ENCODE measurements around the gene CCDC188. TPM values are rescaled to one million over a fixed set of nuclear protein-coding genes. Genes with fewer than 3 reads are reported as not detected.
A peak's percentile ranks its signal among the peaks of the same experiment; 100 is the strongest.

The CCDC188 gene
- total and polyA plus RNA-seq, 9 of the 15 experiments (the other 6 are each of a cell fraction or from before 2014, with no cell fraction given): not detected

DNA sequence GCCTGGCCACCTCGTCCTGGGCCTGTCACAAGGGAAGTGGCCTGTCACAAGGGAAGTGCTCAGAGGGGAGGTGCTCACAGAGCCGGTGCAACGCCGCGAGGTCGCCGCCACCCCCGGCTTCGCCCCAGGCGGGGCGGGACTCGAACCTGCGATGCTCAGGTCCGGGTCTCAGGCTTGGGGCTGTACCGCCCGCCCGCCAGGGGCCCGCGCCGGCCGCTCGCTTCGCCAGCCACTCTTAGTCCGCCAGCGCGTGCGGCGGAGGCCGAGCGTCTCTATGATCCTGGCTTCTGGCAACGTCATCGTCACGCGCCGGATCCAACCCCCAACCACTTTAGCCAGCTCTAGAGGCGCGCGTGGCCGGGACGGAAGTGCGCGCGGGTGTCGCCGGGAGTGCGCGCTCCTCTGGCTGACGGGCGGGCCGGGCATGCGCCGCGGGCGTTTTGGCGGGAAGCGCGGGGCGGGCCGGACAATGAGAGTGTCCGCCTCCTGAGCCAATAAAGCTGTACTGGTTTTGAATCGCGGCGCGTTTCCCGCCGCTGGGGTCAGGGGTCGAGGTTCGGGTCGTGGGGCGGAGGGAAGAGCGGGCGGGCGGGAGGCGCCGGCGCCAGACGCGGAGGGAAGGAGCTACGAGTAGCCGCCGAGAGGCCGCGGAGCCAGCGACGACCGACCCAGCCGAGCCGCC is 33.8 kb downstream of the CCDC188 start, which contains the start of gene TRMT2A (continued):
- TF ChIP-seq, protein P1, sequence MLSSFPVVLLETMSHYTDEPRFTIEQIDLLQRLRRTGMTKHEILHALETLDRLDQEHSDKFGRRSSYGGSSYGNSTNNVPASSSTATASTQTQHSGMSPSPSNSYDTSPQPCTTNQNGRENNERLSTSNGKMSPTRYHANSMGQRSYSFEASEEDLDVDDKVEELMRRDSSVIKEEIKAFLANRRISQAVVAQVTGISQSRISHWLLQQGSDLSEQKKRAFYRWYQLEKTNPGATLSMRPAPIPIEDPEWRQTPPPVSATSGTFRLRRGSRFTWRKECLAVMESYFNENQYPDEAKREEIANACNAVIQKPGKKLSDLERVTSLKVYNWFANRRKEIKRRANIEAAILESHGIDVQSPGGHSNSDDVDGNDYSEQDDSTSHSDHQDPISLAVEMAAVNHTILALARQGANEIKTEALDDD (IDR thresholded peaks at IDR 0.05): no peak
- no peak for TF ChIP-seq CHAMP1 (IDR thresholded peaks at IDR 0.05)
- TF ChIP-seq HNRNPUL1 (IDR thresholded peaks at IDR 0.05; ENCODE audit: low read length): no peak
- TF ChIP-seq ETV6 (IDR thresholded peaks at IDR 0.05; ENCODE audit: borderline replicate concordance in 1 of 2, low read depth in 2 of 2, low read length in 1 of 2): peak in 1 of 2 experiments; percentile 59; a peak in 2 of 4 replicates
- TF ChIP-seq ETV6 (CRISPR knock-in tag; IDR thresholded peaks at IDR 0.05; ENCODE audit: borderline replicate concordance): no peak
- TF ChIP-seq ZNF778 (CRISPR knock-in tag; IDR thresholded peaks at IDR 0.05): no peak
- TF ChIP-seq SIRT6 (IDR thresholded peaks at IDR 0.05; ENCODE audit: low read depth, low read length): peak; percentile 78
- no peak for TF ChIP-seq GATAD2B (IDR thresholded peaks at IDR 0.05; ENCODE audit: borderline replicate concordance)
- TF ChIP-seq E4F1 (CRISPR knock-in tag; IDR thresholded peaks at IDR 0.05; ENCODE audit: borderline replicate concordance): no peak
- TF ChIP-seq ARID3A (IDR thresholded peaks at IDR 0.05; ENCODE audit: borderline replicate concordance, low read depth, low read length): peak; percentile 91
- no peak for TF ChIP-seq ZNF431 (CRISPR knock-in tag; IDR thresholded peaks at IDR 0.05)
- TF ChIP-seq, protein P2, sequence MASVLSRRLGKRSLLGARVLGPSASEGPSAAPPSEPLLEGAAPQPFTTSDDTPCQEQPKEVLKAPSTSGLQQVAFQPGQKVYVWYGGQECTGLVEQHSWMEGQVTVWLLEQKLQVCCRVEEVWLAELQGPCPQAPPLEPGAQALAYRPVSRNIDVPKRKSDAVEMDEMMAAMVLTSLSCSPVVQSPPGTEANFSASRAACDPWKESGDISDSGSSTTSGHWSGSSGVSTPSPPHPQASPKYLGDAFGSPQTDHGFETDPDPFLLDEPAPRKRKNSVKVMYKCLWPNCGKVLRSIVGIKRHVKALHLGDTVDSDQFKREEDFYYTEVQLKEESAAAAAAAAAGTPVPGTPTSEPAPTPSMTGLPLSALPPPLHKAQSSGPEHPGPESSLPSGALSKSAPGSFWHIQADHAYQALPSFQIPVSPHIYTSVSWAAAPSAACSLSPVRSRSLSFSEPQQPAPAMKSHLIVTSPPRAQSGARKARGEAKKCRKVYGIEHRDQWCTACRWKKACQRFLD (CRISPR knock-in tag; IDR thresholded peaks at IDR 0.05): no peak
- no peak for TF ChIP-seq ZNF699 (CRISPR knock-in tag; IDR thresholded peaks at IDR 0.05; ENCODE audit: insufficient replicate concordance)
- no peak for TF ChIP-seq TAF9B (IDR thresholded peaks at IDR 0.05; ENCODE audit: partially characterized antibody)
- no peak for TF ChIP-seq ZNF140 (CRISPR knock-in tag; IDR thresholded peaks at IDR 0.05)
- TF ChIP-seq SRSF7 (optimal IDR thresholded peaks at IDR 0.05; ENCODE audit: low read depth, low read length): no peak
- no peak for TF ChIP-seq MAFG (tag; conservative IDR thresholded peaks at IDR 0.05)
- TF ChIP-seq FOXJ3 (CRISPR knock-in tag; IDR thresholded peaks at IDR 0.05): no peak
